ENCODE data around the gene AKT1.

GRCh38 chr14:104734991-104735779 is 60.4 kb downstream of the AKT1 start:
- no peak for TF ChIP-seq CTCF (IDR thresholded peaks at IDR 0.05; ENCODE audit: low read depth, low read length, poor library complexity, severe bottlenecking)
- TF ChIP-seq EZH2phosphoT487 (IDR thresholded peaks at IDR 0.05; ENCODE audit: borderline replicate concordance, low read length): no peak

Data from DOHH2 (cell line).